HEK293 (cell line): ENCODE data around the gene C5.

ENCODE experiments used
- CTCF ChIA-PET: fragments of 350-600 bp; formaldehyde crosslinking; extraction: SDS; loops from one replicate; lab custom pipeline; 2021; ENCODE audit warnings: antibody characterized with exemption; lab: Yijun Ruan, JAX
- POLR2A ChIA-PET: fragments of 300-600 bp; formaldehyde crosslinking; extraction: SDS; loops from one replicate; lab custom pipeline; 2020; ENCODE audit warnings: antibody characterized with exemption, inconsistent platforms; lab: Yijun Ruan, JAX
- H3K27ac ChIP-seq: fragments of 200-500 bp; sonication (Bioruptor generic); 2 replicates; pipeline ENCODE4 v1.5.1; 2014; ENCODE audit warnings: low read depth, low read length, control low read depth, inconsistent platforms; ENCODE audit errors: extremely low read depth
- H3K36me3 ChIP-seq, 2 experiments: fragments of 200-500 bp in 1 of 2; sonication (Bioruptor generic) in 1 of 2; 1 replicate in 1 of 2; 2 replicates in 1 of 2; pipeline ENCODE4 v1.5.1; 2014 to 2017; ENCODE audit warnings: inconsistent platforms in 2 of 2, low read length in 2 of 2; ENCODE audit not compliant: control insufficient read depth in 2 of 2, insufficient read depth in 1 of 2
- H3K4me1 ChIP-seq: fragments of 200-500 bp; sonication (Bioruptor generic); 2 replicates; pipeline ENCODE4 v1.5.1; 2014; ENCODE audit warnings: mild to moderate bottlenecking, low read length, inconsistent platforms; ENCODE audit not compliant: control insufficient read depth, insufficient read depth
- H3K4me3 ChIP-seq: 2 replicates; pipeline ENCODE4 v1.5.1; 2011; ENCODE audit warnings: low read depth, mild to moderate bottlenecking, control low read depth, low read length, moderate library complexity
- H3K9me3 ChIP-seq: fragments of 200-500 bp; sonication (Bioruptor generic); 2 replicates; pipeline ENCODE4 v1.5.1; 2014; ENCODE audit warnings: low read depth, low read length, inconsistent platforms; ENCODE audit not compliant: control insufficient read depth, insufficient read depth
- HIC1 ChIP-seq: fragments of 450-650 bp; formaldehyde crosslinking; IDR thresholded peaks from 2 replicates; pipeline ENCODE4 v1.5.1; 2016; ENCODE audit warnings: missing biosample characterization, missing genetic modification characterization
- HOXD13 ChIP-seq: sonication (generic); formaldehyde crosslinking; IDR thresholded peaks from 2 replicates; pipeline ENCODE4 v1.8.0; 2022; ENCODE audit warnings: missing genetic modification reagents, borderline replicate concordance
- MEIS1 ChIP-seq: sonication (generic); formaldehyde crosslinking; IDR thresholded peaks from 2 replicates; pipeline ENCODE4 v1.8.1; 2022; ENCODE audit warnings: missing genetic modification reagents, mild to moderate bottlenecking, borderline replicate concordance
- RBAK ChIP-seq: fragments of 450-650 bp; formaldehyde crosslinking; IDR thresholded peaks from 2 replicates; pipeline ENCODE4 v1.5.1; 2016; ENCODE audit warnings: missing biosample characterization, missing genetic modification characterization
- SALL2 ChIP-seq: fragments of 450-650 bp; formaldehyde crosslinking; IDR thresholded peaks from 2 replicates; pipeline ENCODE4 v1.5.0; 2017; ENCODE audit warnings: missing biosample characterization, mild to moderate bottlenecking, missing genetic modification characterization, borderline replicate concordance
- ZBTB44 ChIP-seq: fragments of 450-650 bp; IDR thresholded peaks from 2 replicates; pipeline ENCODE4 v1.5.1; 2018; ENCODE audit warnings: missing biosample characterization, mild to moderate bottlenecking, missing genetic modification characterization
- ZBTB8A ChIP-seq: fragments of 450-650 bp; formaldehyde crosslinking; IDR thresholded peaks from 2 replicates; pipeline ENCODE4 v1.5.1; 2016; ENCODE audit warnings: missing biosample characterization, missing genetic modification characterization
- ZNF112 ChIP-seq: fragments of 450-650 bp; formaldehyde crosslinking; IDR thresholded peaks from 2 replicates; pipeline ENCODE4 v1.5.0; 2017; ENCODE audit warnings: missing biosample characterization, missing genetic modification characterization
- ZNF366 ChIP-seq: fragments of 450-650 bp; formaldehyde crosslinking; conservative IDR thresholded peaks from 2 replicates; pipeline ENCODE4 v1.5.1; 2016; ENCODE audit warnings: missing biosample characterization, missing genetic modification characterization
- ZNF394 ChIP-seq: fragments of 450-650 bp; formaldehyde crosslinking; IDR thresholded peaks from 2 replicates; pipeline ENCODE4 v1.5.1; 2016; ENCODE audit warnings: missing biosample characterization, missing genetic modification characterization, mild to moderate bottlenecking, moderate library complexity, borderline replicate concordance
- ZNF423 ChIP-seq: fragments of 450-650 bp; formaldehyde crosslinking; IDR thresholded peaks from 2 replicates; pipeline ENCODE4 v1.5.1; 2016; ENCODE audit warnings: missing biosample characterization, missing genetic modification characterization
- ZNF521 ChIP-seq: fragments of 450-650 bp; formaldehyde crosslinking; IDR thresholded peaks from 2 replicates; pipeline ENCODE4 v1.5.1; 2017; ENCODE audit warnings: missing biosample characterization, mild to moderate bottlenecking, missing genetic modification characterization
- ZNF548 ChIP-seq: fragments of 450-650 bp; formaldehyde crosslinking; IDR thresholded peaks from 2 replicates; pipeline ENCODE4 v1.5.1; 2016; ENCODE audit warnings: missing biosample characterization, missing genetic modification characterization
- ZNF664 ChIP-seq: fragments of 450-650 bp; formaldehyde crosslinking; IDR thresholded peaks from 2 replicates; pipeline ENCODE4 v1.5.1; 2016; ENCODE audit warnings: missing biosample characterization, missing genetic modification characterization
- ZNF830 ChIP-seq: fragments of 450-650 bp; IDR thresholded peaks from 2 replicates; pipeline ENCODE4 v1.5.0; 2018; ENCODE audit warnings: missing biosample characterization, missing genetic modification characterization, low read depth, mild to moderate bottlenecking, moderate library complexity
- ZSCAN23 ChIP-seq: fragments of 450-650 bp; formaldehyde crosslinking; IDR thresholded peaks from 2 replicates; pipeline ENCODE4 v1.5.1; 2016; ENCODE audit warnings: missing biosample characterization, missing genetic modification characterization
- TF ChIP-seq, protein P1 (sequence below): fragments of 450-650 bp; formaldehyde crosslinking; IDR thresholded peaks from 2 replicates; pipeline ENCODE4 v1.5.1; 2016; ENCODE audit warnings: missing biosample characterization, missing genetic modification characterization

Gene C5

GRCh38 chr9:120916991-120917880 is 132.8 kb downstream of the C5 start:
- Histone ChIP-seq H3K27ac (no peak overlapping the region), H3K9me3 (no peaks in the 10 kb centered on the region), H3K36me3 (no peaks in the 10 kb centered on the region), H3K4me1 (no peaks in the 10 kb centered on the region)
- no peak for TF ChIP-seq ZNF521 (tag by site-specific recombination)
- peak; percentile 82 for TF ChIP-seq ZNF664 (tag by site-specific recombination)
- TF ChIP-seq, all 188 proteins: peak for 1
- CTCF ChIA-PET = interaction anchor here (0.8 to 2.1 kb wide), 4 partner anchors 13 to 161 kb away, joined by 3 to 8 read pairs (median 4); no protein-coding TSS in a partner anchor
- H3K4me3 ChIP-seq = no peak overlapping the region
- POLR2A ChIA-PET = no interaction called here

GRCh38 chr9:120916588-120916987 is 133.5 kb downstream of the C5 start:
- ChIA-PET POLR2A (no interaction called here), CTCF (interaction anchor here (0.8 to 2.1 kb wide), 4 partner anchors 13 to 161 kb away, joined by 3 to 8 read pairs (median 4); no protein-coding TSS in a partner anchor)
- no peak overlapping the region for H3K4me3 ChIP-seq
- H3K36me3 ChIP-seq = no peaks in the 10 kb centered on the region
- H3K4me1 ChIP-seq = no peaks in the 10 kb centered on the region
- TF ChIP-seq HOXD13 (CRISPR knock-in tag) = no peak
- no peak for TF ChIP-seq SALL2
- TF ChIP-seq, protein P1, sequence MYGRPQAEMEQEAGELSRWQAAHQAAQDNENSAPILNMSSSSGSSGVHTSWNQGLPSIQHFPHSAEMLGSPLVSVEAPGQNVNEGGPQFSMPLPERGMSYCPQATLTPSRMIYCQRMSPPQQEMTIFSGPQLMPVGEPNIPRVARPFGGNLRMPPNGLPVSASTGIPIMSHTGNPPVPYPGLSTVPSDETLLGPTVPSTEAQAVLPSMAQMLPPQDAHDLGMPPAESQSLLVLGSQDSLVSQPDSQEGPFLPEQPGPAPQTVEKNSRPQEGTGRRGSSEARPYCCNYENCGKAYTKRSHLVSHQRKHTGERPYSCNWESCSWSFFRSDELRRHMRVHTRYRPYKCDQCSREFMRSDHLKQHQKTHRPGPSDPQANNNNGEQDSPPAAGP = no peak
- no peak for TF ChIP-seq ZNF112
- no peak for TF ChIP-seq ZSCAN23 (tag by site-specific recombination)
- TF ChIP-seq ZNF548 (tag by site-specific recombination) = no peak
- no peak for TF ChIP-seq RBAK (tag by site-specific recombination)
- no peak for TF ChIP-seq ZNF394 (tag by site-specific recombination)
- TF ChIP-seq MEIS1 (CRISPR knock-in tag) = no peak
- no peak for TF ChIP-seq ZBTB44 (tag by site-specific recombination)
- TF ChIP-seq HIC1 (tag by site-specific recombination) = no peak
- TF ChIP-seq ZNF366 (tag by site-specific recombination) = no peak
- no peak for TF ChIP-seq ZBTB8A (tag by site-specific recombination)
- TF ChIP-seq ZNF423 = no peak
- no peak for TF ChIP-seq ZNF830
- no peak overlapping the region for H3K27ac ChIP-seq
- H3K9me3 ChIP-seq = no peaks in the 10 kb centered on the region
